ENCODE measurements around the gene H19.

Gene H19

DNA sequence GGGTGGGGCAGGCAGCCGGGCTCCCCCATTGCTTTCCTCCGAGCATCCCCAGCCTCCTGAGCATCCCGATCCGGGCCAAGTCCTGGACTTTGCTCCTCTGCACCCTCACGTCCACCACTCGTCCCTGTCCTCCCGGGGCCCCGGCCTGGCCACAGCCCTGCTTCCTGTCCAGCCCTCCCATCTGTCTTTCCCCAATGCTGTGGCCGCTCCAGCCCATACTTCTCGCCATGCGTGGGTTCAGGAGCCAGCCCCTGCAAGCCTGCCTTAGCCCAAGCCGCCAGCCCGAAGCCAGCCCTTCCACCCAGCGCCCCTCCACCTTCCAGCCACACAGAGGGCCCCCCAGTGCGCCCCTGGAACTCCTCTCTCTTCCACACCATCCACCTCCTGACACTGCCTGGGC is 26.7 kb downstream of the H19 start:
- H3K36me3 ChIP-seq (ENCODE audit: control insufficient read depth in 2 of 2, insufficient read depth in 1 of 2, low read length in 2 of 2): no peaks in the 10 kb centered on the region
- H3K27ac ChIP-seq (ENCODE audit: extremely low read depth, low read depth, low read length): no peak overlapping the region
- H3K4me3 ChIP-seq (ENCODE audit: low read depth, low read length): no peak overlapping the region
- H3K9me3 ChIP-seq (ENCODE audit: control insufficient read depth, insufficient read depth, low read depth, low read length): no peaks in the 10 kb centered on the region
- POLR2A ChIA-PET: no interaction called here
- H3K4me1 ChIP-seq (ENCODE audit: control insufficient read depth, insufficient read depth, low read length): no peaks in the 10 kb centered on the region
- TF ChIP-seq REPIN1 (tag by site-specific recombination; IDR thresholded peaks at IDR 0.05; ENCODE audit: low read depth) (no peak), ZNF416 (tag by site-specific recombination; IDR thresholded peaks at IDR 0.05) (no peak), ZSCAN30 (tag by site-specific recombination; IDR thresholded peaks at IDR 0.05) (no peak), ZNF155 (tag by site-specific recombination; IDR thresholded peaks at IDR 0.05) (no peak), ZNF366 (tag by site-specific recombination; conservative IDR thresholded peaks at IDR 0.05) (no peak)
- TF ChIP-seq, protein P1, sequence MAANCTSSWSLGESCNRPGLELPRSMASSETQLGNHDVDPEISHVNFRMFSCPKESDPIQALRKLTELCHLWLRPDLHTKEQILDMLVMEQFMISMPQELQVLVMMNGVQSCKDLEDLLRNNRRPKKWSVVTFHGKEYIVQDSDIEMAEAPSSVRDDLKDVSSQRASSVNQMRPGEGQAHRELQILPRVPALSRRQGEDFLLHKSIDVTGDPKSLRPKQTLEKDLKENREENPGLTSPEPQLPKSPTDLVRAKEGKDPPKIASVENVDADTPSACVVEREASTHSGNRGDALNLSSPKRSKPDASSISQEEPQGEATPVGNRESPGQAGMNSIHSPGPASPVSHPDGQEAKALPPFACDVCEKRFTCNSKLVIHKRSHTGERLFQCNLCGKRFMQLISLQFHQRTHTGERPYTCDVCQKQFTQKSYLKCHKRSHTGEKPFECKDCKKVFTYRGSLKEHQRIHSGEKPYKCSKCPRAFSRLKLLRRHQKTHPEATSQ (tag by site-specific recombination; IDR thresholded peaks at IDR 0.05): no peak
- TF ChIP-seq, protein P2, sequence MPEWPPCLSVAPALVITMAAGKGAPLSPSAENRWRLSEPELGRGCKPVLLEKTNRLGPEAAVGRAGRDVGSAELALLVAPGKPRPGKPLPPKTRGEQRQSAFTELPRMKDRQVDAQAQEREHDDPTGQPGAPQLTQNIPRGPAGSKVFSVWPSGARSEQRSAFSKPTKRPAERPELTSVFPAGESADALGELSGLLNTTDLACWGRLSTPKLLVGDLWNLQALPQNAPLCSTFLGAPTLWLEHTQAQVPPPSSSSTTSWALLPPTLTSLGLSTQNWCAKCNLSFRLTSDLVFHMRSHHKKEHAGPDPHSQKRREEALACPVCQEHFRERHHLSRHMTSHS (tag by site-specific recombination; IDR thresholded peaks at IDR 0.05): no peak
- TF ChIP-seq, protein P3, sequence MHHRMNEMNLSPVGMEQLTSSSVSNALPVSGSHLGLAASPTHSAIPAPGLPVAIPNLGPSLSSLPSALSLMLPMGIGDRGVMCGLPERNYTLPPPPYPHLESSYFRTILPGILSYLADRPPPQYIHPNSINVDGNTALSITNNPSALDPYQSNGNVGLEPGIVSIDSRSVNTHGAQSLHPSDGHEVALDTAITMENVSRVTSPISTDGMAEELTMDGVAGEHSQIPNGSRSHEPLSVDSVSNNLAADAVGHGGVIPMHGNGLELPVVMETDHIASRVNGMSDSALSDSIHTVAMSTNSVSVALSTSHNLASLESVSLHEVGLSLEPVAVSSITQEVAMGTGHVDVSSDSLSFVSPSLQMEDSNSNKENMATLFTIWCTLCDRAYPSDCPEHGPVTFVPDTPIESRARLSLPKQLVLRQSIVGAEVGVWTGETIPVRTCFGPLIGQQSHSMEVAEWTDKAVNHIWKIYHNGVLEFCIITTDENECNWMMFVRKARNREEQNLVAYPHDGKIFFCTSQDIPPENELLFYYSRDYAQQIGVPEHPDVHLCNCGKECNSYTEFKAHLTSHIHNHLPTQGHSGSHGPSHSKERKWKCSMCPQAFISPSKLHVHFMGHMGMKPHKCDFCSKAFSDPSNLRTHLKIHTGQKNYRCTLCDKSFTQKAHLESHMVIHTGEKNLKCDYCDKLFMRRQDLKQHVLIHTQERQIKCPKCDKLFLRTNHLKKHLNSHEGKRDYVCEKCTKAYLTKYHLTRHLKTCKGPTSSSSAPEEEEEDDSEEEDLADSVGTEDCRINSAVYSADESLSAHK (tag by site-specific recombination; IDR thresholded peaks at IDR 0.05): no peak
- TF ChIP-seq, protein P4, sequence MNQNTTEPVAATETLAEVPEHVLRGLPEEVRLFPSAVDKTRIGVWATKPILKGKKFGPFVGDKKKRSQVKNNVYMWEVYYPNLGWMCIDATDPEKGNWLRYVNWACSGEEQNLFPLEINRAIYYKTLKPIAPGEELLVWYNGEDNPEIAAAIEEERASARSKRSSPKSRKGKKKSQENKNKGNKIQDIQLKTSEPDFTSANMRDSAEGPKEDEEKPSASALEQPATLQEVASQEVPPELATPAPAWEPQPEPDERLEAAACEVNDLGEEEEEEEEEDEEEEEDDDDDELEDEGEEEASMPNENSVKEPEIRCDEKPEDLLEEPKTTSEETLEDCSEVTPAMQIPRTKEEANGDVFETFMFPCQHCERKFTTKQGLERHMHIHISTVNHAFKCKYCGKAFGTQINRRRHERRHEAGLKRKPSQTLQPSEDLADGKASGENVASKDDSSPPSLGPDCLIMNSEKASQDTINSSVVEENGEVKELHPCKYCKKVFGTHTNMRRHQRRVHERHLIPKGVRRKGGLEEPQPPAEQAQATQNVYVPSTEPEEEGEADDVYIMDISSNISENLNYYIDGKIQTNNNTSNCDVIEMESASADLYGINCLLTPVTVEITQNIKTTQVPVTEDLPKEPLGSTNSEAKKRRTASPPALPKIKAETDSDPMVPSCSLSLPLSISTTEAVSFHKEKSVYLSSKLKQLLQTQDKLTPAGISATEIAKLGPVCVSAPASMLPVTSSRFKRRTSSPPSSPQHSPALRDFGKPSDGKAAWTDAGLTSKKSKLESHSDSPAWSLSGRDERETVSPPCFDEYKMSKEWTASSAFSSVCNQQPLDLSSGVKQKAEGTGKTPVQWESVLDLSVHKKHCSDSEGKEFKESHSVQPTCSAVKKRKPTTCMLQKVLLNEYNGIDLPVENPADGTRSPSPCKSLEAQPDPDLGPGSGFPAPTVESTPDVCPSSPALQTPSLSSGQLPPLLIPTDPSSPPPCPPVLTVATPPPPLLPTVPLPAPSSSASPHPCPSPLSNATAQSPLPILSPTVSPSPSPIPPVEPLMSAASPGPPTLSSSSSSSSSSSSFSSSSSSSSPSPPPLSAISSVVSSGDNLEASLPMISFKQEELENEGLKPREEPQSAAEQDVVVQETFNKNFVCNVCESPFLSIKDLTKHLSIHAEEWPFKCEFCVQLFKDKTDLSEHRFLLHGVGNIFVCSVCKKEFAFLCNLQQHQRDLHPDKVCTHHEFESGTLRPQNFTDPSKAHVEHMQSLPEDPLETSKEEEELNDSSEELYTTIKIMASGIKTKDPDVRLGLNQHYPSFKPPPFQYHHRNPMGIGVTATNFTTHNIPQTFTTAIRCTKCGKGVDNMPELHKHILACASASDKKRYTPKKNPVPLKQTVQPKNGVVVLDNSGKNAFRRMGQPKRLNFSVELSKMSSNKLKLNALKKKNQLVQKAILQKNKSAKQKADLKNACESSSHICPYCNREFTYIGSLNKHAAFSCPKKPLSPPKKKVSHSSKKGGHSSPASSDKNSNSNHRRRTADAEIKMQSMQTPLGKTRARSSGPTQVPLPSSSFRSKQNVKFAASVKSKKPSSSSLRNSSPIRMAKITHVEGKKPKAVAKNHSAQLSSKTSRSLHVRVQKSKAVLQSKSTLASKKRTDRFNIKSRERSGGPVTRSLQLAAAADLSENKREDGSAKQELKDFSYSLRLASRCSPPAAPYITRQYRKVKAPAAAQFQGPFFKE (tag by site-specific recombination; IDR thresholded peaks at IDR 0.05; ENCODE audit: borderline replicate concordance): no peak
- TF ChIP-seq, protein P5, sequence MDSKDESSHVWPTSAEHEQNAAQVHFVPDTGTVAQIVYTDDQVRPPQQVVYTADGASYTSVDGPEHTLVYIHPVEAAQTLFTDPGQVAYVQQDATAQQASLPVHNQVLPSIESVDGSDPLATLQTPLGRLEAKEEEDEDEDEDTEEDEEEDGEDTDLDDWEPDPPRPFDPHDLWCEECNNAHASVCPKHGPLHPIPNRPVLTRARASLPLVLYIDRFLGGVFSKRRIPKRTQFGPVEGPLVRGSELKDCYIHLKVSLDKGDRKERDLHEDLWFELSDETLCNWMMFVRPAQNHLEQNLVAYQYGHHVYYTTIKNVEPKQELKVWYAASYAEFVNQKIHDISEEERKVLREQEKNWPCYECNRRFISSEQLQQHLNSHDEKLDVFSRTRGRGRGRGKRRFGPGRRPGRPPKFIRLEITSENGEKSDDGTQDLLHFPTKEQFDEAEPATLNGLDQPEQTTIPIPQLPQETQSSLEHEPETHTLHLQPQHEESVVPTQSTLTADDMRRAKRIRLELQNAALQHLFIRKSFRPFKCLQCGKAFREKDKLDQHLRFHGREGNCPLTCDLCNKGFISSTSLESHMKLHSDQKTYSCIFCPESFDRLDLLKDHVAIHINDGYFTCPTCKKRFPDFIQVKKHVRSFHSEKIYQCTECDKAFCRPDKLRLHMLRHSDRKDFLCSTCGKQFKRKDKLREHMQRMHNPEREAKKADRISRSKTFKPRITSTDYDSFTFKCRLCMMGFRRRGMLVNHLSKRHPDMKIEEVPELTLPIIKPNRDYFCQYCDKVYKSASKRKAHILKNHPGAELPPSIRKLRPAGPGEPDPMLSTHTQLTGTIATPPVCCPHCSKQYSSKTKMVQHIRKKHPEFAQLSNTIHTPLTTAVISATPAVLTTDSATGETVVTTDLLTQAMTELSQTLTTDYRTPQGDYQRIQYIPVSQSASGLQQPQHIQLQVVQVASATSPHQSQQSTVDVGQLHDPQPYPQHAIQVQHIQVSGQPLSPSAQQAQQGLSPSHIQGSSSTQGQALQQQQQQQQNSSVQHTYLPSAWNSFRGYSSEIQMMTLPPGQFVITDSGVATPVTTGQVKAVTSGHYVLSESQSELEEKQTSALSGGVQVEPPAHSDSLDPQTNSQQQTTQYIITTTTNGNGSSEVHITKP (tag by site-specific recombination; IDR thresholded peaks at IDR 0.05): no peak
- CTCF ChIA-PET: no interaction called here

DNA sequence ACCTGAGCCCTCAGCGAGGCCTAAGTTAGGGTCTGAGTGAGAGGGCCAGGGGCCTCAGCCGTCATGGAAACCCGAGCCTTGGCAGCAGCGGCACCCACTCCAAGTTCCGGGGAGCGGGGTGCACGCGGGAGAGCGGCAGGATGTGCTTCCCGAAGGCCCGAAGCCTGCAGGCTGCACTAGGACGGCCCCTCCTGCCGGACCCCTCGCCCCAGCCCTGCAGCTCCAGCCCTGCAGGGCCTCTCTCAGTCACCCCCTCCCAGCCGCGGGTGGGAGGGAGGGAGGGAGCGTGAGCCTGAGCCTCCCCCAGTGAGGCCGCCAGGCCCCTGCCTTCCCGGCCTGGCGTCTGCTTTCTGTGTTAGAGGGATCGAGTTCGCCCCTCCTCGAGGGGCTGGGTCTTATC is 27.9 kb downstream of the H19 start:
- H3K4me3 ChIP-seq (ENCODE audit: low read depth, low read length): no peak overlapping the region
- H3K4me1 ChIP-seq (ENCODE audit: control insufficient read depth, insufficient read depth, low read length): no peaks in the 10 kb centered on the region
- no peak overlapping the region for H3K27ac ChIP-seq (ENCODE audit: extremely low read depth, low read depth, low read length)
- TF ChIP-seq OSR2 (tag by site-specific recombination; IDR thresholded peaks at IDR 0.05) (no peak), ZNF416 (tag by site-specific recombination; IDR thresholded peaks at IDR 0.05) (no peak)
- H3K36me3 ChIP-seq (ENCODE audit: control insufficient read depth in 2 of 2, insufficient read depth in 1 of 2, low read length in 2 of 2): no peaks in the 10 kb centered on the region
- CTCF ChIA-PET: no interaction called here
- no peaks in the 10 kb centered on the region for H3K9me3 ChIP-seq (ENCODE audit: control insufficient read depth, insufficient read depth, low read depth, low read length)
- POLR2A ChIA-PET: no interaction called here
